Hypothalamus (tissue), 51 donors: Measurements from ENCODE around the gene NHSL2.
"Not testable (repeated sequence)": the region's sequence is repeated elsewhere in the genome, so short reads cannot be mapped to it uniquely, and the experiment has no call there.

Experiments
- DNase-seq, 51 donors: peaks; one replicate each; lab custom pipeline; 2025; lab: John Stamatoyannopoulos, UW

Gene NHSL2

GRCh38 chrX:71922686-71923085 is 12.0 kb downstream of the NHSL2 start:
- no peak for DNase-seq

GRCh38 chrX:71923516-71923915 is 12.9 kb downstream of the NHSL2 start:
- no peak for DNase-seq

- DNase-seq = no peak
Measured at GRCh38 chrX:71927040-71927439, 16.4 kb downstream of the NHSL2 start.

GRCh38 chrX:71928856-71929255 is 18.2 kb downstream of the NHSL2 start:
- no peak for DNase-seq

- DNase-seq = no peak
Measured at GRCh38 chrX:71930298-71930697, 19.7 kb downstream of the NHSL2 start.

- peak in 24 of 51 donors; percentile 0 to 46 (median 10) for DNase-seq
Measured at GRCh38 chrX:71935476-71935875, 24.8 kb downstream of the NHSL2 start.

- no peak for DNase-seq
Measured at GRCh38 chrX:71936632-71937031, 26.0 kb downstream of the NHSL2 start.

GRCh38 chrX:71938371-71938770 is 27.7 kb downstream of the NHSL2 start:
- DNase-seq = no peak

GRCh38 chrX:71941145-71941544 is 30.5 kb downstream of the NHSL2 start:
- DNase-seq = no peak

- DNase-seq = peak in 7 of 51 donors; percentile 0 to 9 (median 1)
Measured at GRCh38 chrX:71941776-71942175, 31.1 kb downstream of the NHSL2 start.

- no peak for DNase-seq
Measured at GRCh38 chrX:71944369-71944768, 33.7 kb downstream of the NHSL2 start.

- DNase-seq = no peak
Measured at GRCh38 chrX:71945237-71945805, 34.7 kb downstream of the NHSL2 start.

- no peak for DNase-seq
Measured at GRCh38 chrX:71949363-71949762, 38.7 kb downstream of the NHSL2 start.

- peak in 1 of 51 donors; percentile 0 for DNase-seq
Measured at GRCh38 chrX:71949844-71950445, 39.3 kb downstream of the NHSL2 start.

- DNase-seq = no peak
Measured at GRCh38 chrX:71953391-71953790, 42.7 kb downstream of the NHSL2 start.

GRCh38 chrX:71953946-71954345 is 43.3 kb downstream of the NHSL2 start:
- no peak for DNase-seq

GRCh38 chrX:71954458-71954857 is 43.8 kb downstream of the NHSL2 start:
- no peak for DNase-seq

GRCh38 chrX:71955530-71956120 is 45.0 kb downstream of the NHSL2 start:
- no peak for DNase-seq

GRCh38 chrX:71958281-71958675 is 47.6 kb downstream of the NHSL2 start:
- no peak for DNase-seq

GRCh38 chrX:71964184-71964583 is 53.5 kb downstream of the NHSL2 start:
- not testable (repeated sequence) for DNase-seq

GRCh38 chrX:71974916-71975315 is 64.3 kb downstream of the NHSL2 start:
- no peak for DNase-seq

GRCh38 chrX:71976753-71977152 is 66.1 kb downstream of the NHSL2 start:
- no peak for DNase-seq
